Hepatocyte (in vitro differentiated cells): ENCODE measurements around the gene MYOF. TPM values are rescaled to one million over a fixed set of nuclear protein-coding genes. Genes with fewer than 3 reads are reported as not detected.

Experiments
- DNase-seq: peaks from one replicate; pipeline ENCODE4 v3.0.0-alpha.2; 2016; ENCODE audit warnings: low spot score
- H2AFZ ChIP-seq: fragments of 200-600 bp; sonication (generic); 2 replicates; pipeline ENCODE4 v1.6.0; 2016; ENCODE audit warnings: antibody characterized with exemption, mild to moderate bottlenecking
- H3K27ac ChIP-seq: fragments of 200-600 bp; sonication (generic); 2 replicates; pipeline ENCODE4 v1.5.1; 2016; ENCODE audit warnings: mild to moderate bottlenecking
- H3K27me3 ChIP-seq: fragments of 200-600 bp; sonication (generic); 2 replicates; pipeline ENCODE4 v1.6.1; 2016
- H3K36me3 ChIP-seq: fragments of 200-600 bp; sonication (generic); replicated peaks from 2 replicates; pipeline ENCODE4 v1.5.1; 2016; ENCODE audit warnings: low read depth; ENCODE audit not compliant: insufficient read depth
- H3K4me1 ChIP-seq: fragments of 200-600 bp; sonication (generic); 2 replicates; pipeline ENCODE4 v1.5.1; 2016; ENCODE audit warnings: mild to moderate bottlenecking, moderate library complexity; ENCODE audit not compliant: insufficient read depth
- H3K4me2 ChIP-seq: fragments of 200-600 bp; sonication (generic); 2 replicates; pipeline ENCODE4 v1.6.0; 2016
- H3K4me3 ChIP-seq: fragments of 200-600 bp; sonication (generic); 2 replicates; pipeline ENCODE4 v1.5.1; 2016; ENCODE audit warnings: mild to moderate bottlenecking
- H3K79me2 ChIP-seq: fragments of 200-600 bp; sonication (generic); 2 replicates; pipeline ENCODE4 v1.6.0; 2017; ENCODE audit warnings: mild to moderate bottlenecking
- H3K9me2 ChIP-seq: fragments of 200-600 bp; sonication (generic); replicated peaks from 2 replicates; pipeline ENCODE4 v1.6.0; 2017; ENCODE audit warnings: mild to moderate bottlenecking; ENCODE audit not compliant: insufficient read depth
- H3K9me3 ChIP-seq: fragments of 200-600 bp; sonication (generic); 2 replicates; pipeline ENCODE4 v1.5.1; 2016; ENCODE audit warnings: low read depth, mild to moderate bottlenecking
- H4K20me1 ChIP-seq: fragments of 200-600 bp; sonication (generic); 2 replicates; pipeline ENCODE4 v1.6.0; 2016; ENCODE audit warnings: mild to moderate bottlenecking; ENCODE audit not compliant: insufficient read depth, poor library complexity, severe bottlenecking
- CTCF ChIP-seq: fragments of 200-600 bp; sonication (generic); IDR thresholded peaks from 2 replicates; pipeline ENCODE4 v1.5.1; 2016; ENCODE audit warnings: antibody characterized with exemption, mild to moderate bottlenecking; ENCODE audit not compliant: poor library complexity
- EZH2 ChIP-seq: fragments of 200-600 bp; sonication (generic); IDR thresholded peaks from 2 replicates; pipeline ENCODE4 v1.6.1; 2016; ENCODE audit warnings: antibody characterized with exemption, mild to moderate bottlenecking, borderline replicate concordance
- EZH2phosphoT487 ChIP-seq: fragments of 200-600 bp; sonication (generic); IDR thresholded peaks from one replicate; pipeline ENCODE4 v1.6.1; 2018; ENCODE audit warnings: antibody characterized with exemption, mild to moderate bottlenecking, low read depth, moderate library complexity; ENCODE audit not compliant: unreplicated experiment, severe bottlenecking
- WGBS: methylation state at CpG from one replicate; pipeline ENCODE4 v1.1.6; 2016; ENCODE audit warnings: low lambda C conversion rate; ENCODE audit errors: missing lambda C conversion rate; 5-methylcytosine and 5-hydroxymethylcytosine counted together
- polyA plus RNA-seq: library from polyadenylated mRNA; unstranded; fragments of >200 nt; fragmentation: Nextera tagmentation; extraction: Ambion mirVana; gene quantifications from 2 replicates; pipeline ENCODE4 v1.2.1, GENCODE V29; 2016
- total RNA-seq: library from RNA; depleted of rRNA; stranded (reverse); fragments of >200 nt; gene quantifications from 2 replicates; pipeline ENCODE4 v1.2.3, GENCODE V29; 2014

MYOF gene
- total and polyA plus RNA-seq, 2 experiments from 2014 or later = 16.6 to 47.9 TPM

GRCh38 chr10:93452143-93452542 lies 30.0 kb downstream of the MYOF start:
- Histone ChIP-seq H2AFZ (no peak overlapping the region), H3K36me3 (no peaks in the 10 kb centered on the region), H3K4me1 (peaks cover 8% of the 10 kb centered on the region), H3K9me3 (no peaks in the 10 kb centered on the region), H3K27ac (no peak overlapping the region), H3K9me2 (no peaks in the 10 kb centered on the region), H3K27me3 (no peaks in the 10 kb centered on the region), H3K4me3 (no peak overlapping the region), H3K4me2 (no peak overlapping the region), H4K20me1 (no peaks in the 10 kb centered on the region), H3K79me2 (peaks cover 13% of the 10 kb centered on the region)
- DNase-seq = no peak
- 71% methylated on average over 2 of the region's 2 CpGs for WGBS
- no peak for TF ChIP-seq CTCF
- TF ChIP-seq EZH2phosphoT487 = no peak
- no peak for TF ChIP-seq EZH2

- DNase-seq = no peak
- H3K4me3 ChIP-seq = no peak overlapping the region
- H2AFZ ChIP-seq = no peak overlapping the region
- 77% methylated on average over 7 of the region's 7 CpGs for WGBS
- H3K79me2 ChIP-seq = peaks cover 8% of the 10 kb centered on the region
- H3K9me2 ChIP-seq = no peaks in the 10 kb centered on the region
- H3K4me2 ChIP-seq = no peak overlapping the region
- no peak for TF ChIP-seq EZH2
- no peak for TF ChIP-seq EZH2phosphoT487
- TF ChIP-seq CTCF = no peak
- H3K4me1 ChIP-seq = peaks cover 4% of the 10 kb centered on the region
- H4K20me1 ChIP-seq = no peaks in the 10 kb centered on the region
- H3K27me3 ChIP-seq = no peaks in the 10 kb centered on the region
- no peaks in the 10 kb centered on the region for H3K9me3 ChIP-seq
- no peaks in the 10 kb centered on the region for H3K36me3 ChIP-seq
- no peak overlapping the region for H3K27ac ChIP-seq
Measured at GRCh38 chr10:93451244-93451947, 30.7 kb downstream of the MYOF start.

- no peak for TF ChIP-seq CTCF
- no peak for TF ChIP-seq EZH2
- TF ChIP-seq EZH2phosphoT487 = no peak
- H3K4me1 ChIP-seq = peaks cover 18% of the 10 kb centered on the region
- no peaks in the 10 kb centered on the region for H3K9me3 ChIP-seq
- H3K79me2 ChIP-seq = peaks cover 9% of the 10 kb centered on the region
- DNase-seq = no peak
- H3K36me3 ChIP-seq = no peaks in the 10 kb centered on the region
- no peak overlapping the region for H3K27ac ChIP-seq
- H2AFZ ChIP-seq = no peak overlapping the region
- no peaks in the 10 kb centered on the region for H4K20me1 ChIP-seq
- no peak overlapping the region for H3K4me3 ChIP-seq
- 60% methylated on average over 3 of the region's 3 CpGs for WGBS
- H3K9me2 ChIP-seq = no peaks in the 10 kb centered on the region
- no peaks in the 10 kb centered on the region for H3K27me3 ChIP-seq
- no peak overlapping the region for H3K4me2 ChIP-seq
Measured at GRCh38 chr10:93447970-93448369, 34.2 kb downstream of the MYOF start.
